K562 (cell line): ENCODE data around the gene EGFR.

Experiments
- CBX5 ChIP-seq: IDR thresholded peaks from 2 replicates; pipeline ENCODE4 v1.6.1; 2014; ENCODE audit warnings: low read depth, borderline replicate concordance
- EP300 ChIP-seq: IDR thresholded peaks from 2 replicates; pipeline ENCODE4 v1.6.1; 2012; ENCODE audit warnings: low read length, improper control_type of control experiment

- TF ChIP-seq EP300, result no peak
- no peak for TF ChIP-seq CBX5
Measured at GRCh38 chr7:55150709-55151451, 132.1 kb downstream of the EGFR start.
